HCT116 (cell line): ENCODE data around the gene STIM2. TPM values are rescaled to one million over a fixed set of nuclear protein-coding genes. Genes with fewer than 3 reads are reported as not detected.

Experiments
- ATAC-seq: fragments of 200-7000 bp; cut with Tn5 transposase; 2 replicates; pipeline ENCODE4 v1.9.1; 2020; ENCODE audit warnings: mild to moderate bottlenecking, moderate library complexity
- BruUV-seq: library from RNA; stranded (reverse); fragments of 400-500 nt; replicated peaks from 2 replicates; lab custom pipeline; 2021; lab: Mats Ljungman, UMichigan
- CTCF ChIA-PET: fragments of 300-600 bp; sonication (Branson Sonifier 250); formaldehyde crosslinking; loops from one replicate; lab custom pipeline; 2021; ENCODE audit warnings: antibody characterized with exemption; lab: Charles Lee
- POLR2A ChIA-PET: fragments of 300-600, 350-600 bp; sonication (Branson Sonifier 250); formaldehyde crosslinking; loops from one replicate; lab custom pipeline; 2021; ENCODE audit warnings: antibody characterized with exemption; lab: Charles Lee
- RAD21 ChIA-PET, 2 experiments: fragments of 300-600 bp; sonication (Branson Sonifier 250); formaldehyde crosslinking; loops; one replicate each; lab custom pipeline; 2023; ENCODE audit warnings: low total read pairs in 2 of 2; ENCODE audit not compliant: uncharacterized antibody in 2 of 2, unreplicated experiment in 2 of 2, low non-redundant PET in 1 of 2; lab: Charles Lee
- DNase-seq: peaks from one replicate; pipeline ENCODE4 v3.0.0-alpha.2; 2010; ENCODE audit warnings: low read depth, low spot score
- H2AFZ ChIP-seq: fragments of 200-600 bp; shearing (Covaris generic), sonication (generic); 2 replicates; pipeline ENCODE4 v1.6.1; 2017; ENCODE audit warnings: low read depth, mixed run types, mixed read lengths, antibody characterized with exemption, low read length; ENCODE audit not compliant: poor library complexity, severe bottlenecking
- H3K27ac ChIP-seq: 2 replicates; pipeline ENCODE4 v1.5.1; 2012; ENCODE audit warnings: low read depth, low read length
- H3K27me3 ChIP-seq: fragments of 200-600 bp; sonication (generic); 2 replicates; pipeline ENCODE4 v1.6.1; 2016; ENCODE audit warnings: mixed run types, low read length, mixed read lengths; ENCODE audit not compliant: insufficient read depth
- H3K36me3 ChIP-seq, 2 experiments: fragments of 200-500 bp in 1 of 2; fragments of 200-600 bp in 1 of 2; sonication (Bioruptor generic) in 1 of 2; sonication (generic) in 1 of 2; 2 replicates each; pipeline versions ENCODE4 v1.5.1 to v1.6.1; 2014 to 2016; ENCODE audit warnings: low read length in 2 of 2, inconsistent platforms in 1 of 2, mixed read lengths in 1 of 2, mixed run types in 1 of 2; ENCODE audit not compliant: insufficient read depth in 2 of 2, control insufficient read depth in 1 of 2
- H3K4me1 ChIP-seq, 2 experiments: fragments of 200-600 bp in 1 of 2; sonication (generic) in 1 of 2; 2 replicates each; pipeline versions ENCODE4 v1.5.1 to v1.6.1; 2012 to 2017; ENCODE audit warnings: low read length in 2 of 2, inconsistent platforms in 1 of 2, mild to moderate bottlenecking in 1 of 2, mixed read lengths in 1 of 2, mixed run types in 1 of 2, moderate library complexity in 1 of 2; ENCODE audit not compliant: insufficient read depth in 2 of 2, control insufficient read depth in 1 of 2
- H3K4me2 ChIP-seq: fragments of 200-600 bp; sonication (generic); 2 replicates; pipeline ENCODE4 v1.6.1; 2017; ENCODE audit warnings: mixed run types, low read length, mixed read lengths
- H3K4me3 ChIP-seq, 2 experiments: fragments of 200-600 bp in 1 of 2; sonication (generic) in 1 of 2; replicated peaks in 1 of 2; 2 replicates each; pipeline ENCODE4 v1.5.1; 2011 to 2016; ENCODE audit warnings: low read length in 2 of 2, control low read depth in 1 of 2, low read depth in 1 of 2, mild to moderate bottlenecking in 1 of 2, mixed read lengths in 1 of 2, mixed run types in 1 of 2
- H3K79me2 ChIP-seq: fragments of 200-600 bp; sonication (generic); 2 replicates; pipeline ENCODE4 v1.6.1; 2017; ENCODE audit warnings: mild to moderate bottlenecking, mixed run types, low read length, moderate library complexity, mixed read lengths; ENCODE audit not compliant: insufficient read depth
- H3K9ac ChIP-seq: fragments of 200-600 bp; sonication (generic); 2 replicates; pipeline ENCODE4 v1.6.1; 2016; ENCODE audit warnings: low read length, mixed read lengths
- H3K9me2 ChIP-seq: fragments of 200-600 bp; sonication (generic), shearing (Covaris generic); 2 replicates; pipeline ENCODE4 v1.6.1; 2017; ENCODE audit warnings: mixed run types, mild to moderate bottlenecking, moderate library complexity; ENCODE audit not compliant: insufficient read depth
- H3K9me3 ChIP-seq, 2 experiments: fragments of 200-500 bp in 1 of 2; fragments of 200-600 bp in 1 of 2; sonication (Bioruptor generic) in 1 of 2; sonication (generic) in 1 of 2; 2 replicates each; pipeline ENCODE4 v1.6.1; 2014 to 2017; ENCODE audit warnings: low read length in 2 of 2, mixed read lengths in 2 of 2, inconsistent platforms in 1 of 2, low read depth in 1 of 2, mild to moderate bottlenecking in 1 of 2, mixed run types in 1 of 2, moderate library complexity in 1 of 2; ENCODE audit not compliant: control insufficient read depth in 1 of 2, insufficient read depth in 1 of 2
- H4K20me1 ChIP-seq: fragments of 200-600 bp; sonication (generic), shearing (Covaris generic); 2 replicates; pipeline ENCODE4 v1.6.1; 2017; ENCODE audit warnings: mixed run types, mild to moderate bottlenecking, moderate library complexity; ENCODE audit not compliant: insufficient read depth
- CEBPB ChIP-seq: IDR thresholded peaks from 2 replicates; pipeline ENCODE4 v1.6.1; 2012; ENCODE audit warnings: low read depth
- EGR1 ChIP-seq: IDR thresholded peaks from 2 replicates; pipeline ENCODE4 v1.6.1; 2012; ENCODE audit warnings: low read depth
- EZH2 ChIP-seq: fragments of 200-600 bp; sonication (generic); IDR thresholded peaks from 2 replicates; pipeline ENCODE4 v1.6.1; 2017; ENCODE audit warnings: antibody characterized with exemption, mixed run types
- MAX ChIP-seq: IDR thresholded peaks from 2 replicates; pipeline ENCODE4 v1.6.1; 2012
- SRF ChIP-seq: IDR thresholded peaks from 2 replicates; pipeline ENCODE4 v1.6.1; 2012; ENCODE audit warnings: low read depth
- TCF7L2 ChIP-seq: IDR thresholded peaks from 2 replicates; pipeline ENCODE4 v1.7.0; 2011; ENCODE audit warnings: borderline replicate concordance, inconsistent platforms; ENCODE audit not compliant: insufficient read depth, insufficient read length; ENCODE audit errors: extremely low read depth
- YY1 ChIP-seq: IDR thresholded peaks from 2 replicates; pipeline ENCODE4 v1.6.1; 2011; ENCODE audit warnings: low read length, low read depth, moderate library complexity, mild to moderate bottlenecking; ENCODE audit not compliant: insufficient replicate concordance; ENCODE audit errors: extremely low read depth
- ZFX ChIP-seq: fragments of 450-650 bp; IDR thresholded peaks from 2 replicates; pipeline ENCODE4 v1.6.1; 2017
- intact Hi-C: fragments of 100-400 bp; cut with micrococcal nuclease; formaldehyde crosslinking; loops from 2 replicates; pipeline ENCODE4 v1.10.0; 2022
- total RNA-seq: library from RNA; stranded (reverse); gene quantifications from one replicate; pipeline ENCODE4 v1.2.1, GENCODE V29; 2021; ENCODE audit not compliant: unreplicated experiment
- TF ChIP-seq, protein P1 (sequence below), 3 experiments: fragments of 200-600 bp in 1 of 3; sonication (generic) in 1 of 3; IDR thresholded peaks in 2 of 3; conservative IDR thresholded peaks in 1 of 3; 2 replicates each; pipeline ENCODE4 v1.5.1; 2012 to 2017; ENCODE audit warnings: low read depth in 2 of 3, low read length in 2 of 3, antibody characterized with exemption in 1 of 3, borderline replicate concordance in 1 of 3, control low read depth in 1 of 3, mild to moderate bottlenecking in 1 of 3, mixed read lengths in 1 of 3, mixed run types in 1 of 3, moderate library complexity in 1 of 3; ENCODE audit not compliant: insufficient read depth in 1 of 3

Gene STIM2
- total RNA-seq, 1 experiment from 2014 or later: 65.9 TPM

- no peak for TF ChIP-seq TCF7L2
Measured at GRCh38 chr4:26812049-26812714, 48.5 kb upstream of the STIM2 start (continued).

- Histone ChIP-seq H3K4me2 (no peak overlapping the region), H3K79me2 (no peaks in the 10 kb centered on the region), H3K36me3 (no peaks in the 10 kb centered on the region), H3K9me3 (no peaks in the 10 kb centered on the region), H3K4me3 (no peak overlapping the region), H3K4me1 (peaks cover 0 to 5% of the 10 kb centered on the region in 2 experiments; a peak in 1 of 4 replicates), H2AFZ (no peak overlapping the region), H4K20me1 (no peaks in the 10 kb centered on the region), H3K27me3 (no peaks in the 10 kb centered on the region), H3K27ac (no peak overlapping the region), H3K9me2 (no peaks in the 10 kb centered on the region), H3K9ac (no peak overlapping the region)
- DNase-seq: no peak
- ATAC-seq: no peak
- TF ChIP-seq YY1 (no peak), EGR1 (no peak), CEBPB (no peak), TCF7L2 (no peak), ZFX (no peak), SRF (no peak), MAX (no peak), EZH2 (no peak)
- TF ChIP-seq, protein P1, sequence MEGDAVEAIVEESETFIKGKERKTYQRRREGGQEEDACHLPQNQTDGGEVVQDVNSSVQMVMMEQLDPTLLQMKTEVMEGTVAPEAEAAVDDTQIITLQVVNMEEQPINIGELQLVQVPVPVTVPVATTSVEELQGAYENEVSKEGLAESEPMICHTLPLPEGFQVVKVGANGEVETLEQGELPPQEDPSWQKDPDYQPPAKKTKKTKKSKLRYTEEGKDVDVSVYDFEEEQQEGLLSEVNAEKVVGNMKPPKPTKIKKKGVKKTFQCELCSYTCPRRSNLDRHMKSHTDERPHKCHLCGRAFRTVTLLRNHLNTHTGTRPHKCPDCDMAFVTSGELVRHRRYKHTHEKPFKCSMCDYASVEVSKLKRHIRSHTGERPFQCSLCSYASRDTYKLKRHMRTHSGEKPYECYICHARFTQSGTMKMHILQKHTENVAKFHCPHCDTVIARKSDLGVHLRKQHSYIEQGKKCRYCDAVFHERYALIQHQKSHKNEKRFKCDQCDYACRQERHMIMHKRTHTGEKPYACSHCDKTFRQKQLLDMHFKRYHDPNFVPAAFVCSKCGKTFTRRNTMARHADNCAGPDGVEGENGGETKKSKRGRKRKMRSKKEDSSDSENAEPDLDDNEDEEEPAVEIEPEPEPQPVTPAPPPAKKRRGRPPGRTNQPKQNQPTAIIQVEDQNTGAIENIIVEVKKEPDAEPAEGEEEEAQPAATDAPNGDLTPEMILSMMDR (IDR thresholded peaks at IDR 0.05 in 2 of 3, conservative IDR thresholded peaks at IDR 0.05 in 1 of 3; ENCODE audit: borderline replicate concordance in 1 of 3, insufficient read depth in 1 of 3, low read depth in 2 of 3, low read length in 2 of 3): no peak
- CTCF ChIA-PET: no interaction called here
- POLR2A ChIA-PET: no interaction called here
- RAD21 ChIA-PET: interaction anchor here in 1 of 2 experiments (0.5 kb wide), 1 partner anchor 22 kb away, joined by 3 read pairs; no protein-coding TSS in a partner anchor
- BruUV-seq: no TSS peak
- intact Hi-C loops: no loop called here
Measured at GRCh38 chr4:26813698-26814097, 46.9 kb upstream of the STIM2 start.
